Liver (tissue), 9 donors: ENCODE measurements around the gene GNAO1. TPM values are rescaled to one million over a fixed set of nuclear protein-coding genes. Genes with fewer than 3 reads are reported as not detected.

Source experiments
- DNase-seq: peaks from one replicate; pipeline ENCODE4 v3.0.0-alpha.2; 2017; ENCODE audit warnings: low spot score
- H3K27ac ChIP-seq, 2 donors: one replicate each; pipeline ENCODE4 v1.7.0; 2013; ENCODE audit warnings: inconsistent platforms in 2 of 2, low read length in 2 of 2, control low read depth in 1 of 2, low read depth in 1 of 2, mild to moderate bottlenecking in 1 of 2
- H3K27me3 ChIP-seq, 4 donors: one replicate each; pipeline versions ENCODE4 v1.6.1 to v1.7.0; 2013; ENCODE audit warnings: low read length in 3 of 4, inconsistent platforms in 1 of 4, mild to moderate bottlenecking in 1 of 4, moderate library complexity in 1 of 4; ENCODE audit not compliant: control insufficient read depth in 4 of 4, insufficient read depth in 4 of 4
- H3K36me3 ChIP-seq, 4 donors: one replicate each; pipeline versions ENCODE4 v1.6.1 to v1.7.0; 2013; ENCODE audit warnings: low read length in 3 of 4, mild to moderate bottlenecking in 3 of 4, low read depth in 1 of 4, moderate library complexity in 1 of 4; ENCODE audit not compliant: control insufficient read depth in 4 of 4, insufficient read depth in 3 of 4
- H3K4me1 ChIP-seq, 4 donors: one replicate each; pipeline versions ENCODE4 v1.6.1 to v1.7.0; 2013; ENCODE audit warnings: low read length in 3 of 4, mild to moderate bottlenecking in 3 of 4, moderate library complexity in 1 of 4; ENCODE audit not compliant: control insufficient read depth in 4 of 4, insufficient read depth in 4 of 4
- H3K4me3 ChIP-seq, 3 donors: one replicate each; pipeline versions ENCODE4 v1.6.1 to v1.7.0; 2013; ENCODE audit warnings: low read length in 3 of 3, control low read depth in 1 of 3, low read depth in 1 of 3, mild to moderate bottlenecking in 1 of 3
- H3K9ac ChIP-seq, 2 donors: one replicate each; pipeline ENCODE4 v1.7.0; 2013; ENCODE audit warnings: low read length in 2 of 2, mild to moderate bottlenecking in 2 of 2, moderate library complexity in 2 of 2, control low read depth in 1 of 2, low read depth in 1 of 2
- H3K9me3 ChIP-seq, 4 donors: one replicate each; pipeline versions ENCODE4 v1.6.1 to v1.7.0; 2013; ENCODE audit warnings: low read length in 3 of 4; ENCODE audit not compliant: control insufficient read depth in 4 of 4
- EGR1 ChIP-seq, 2 donors: IDR thresholded peaks; 2 replicates each; pipeline ENCODE4 v1.6.1; 2016 to 2018; ENCODE audit warnings: antibody characterized with exemption in 2 of 2, low read depth in 2 of 2
- FOXA1 ChIP-seq: IDR thresholded peaks from 2 replicates; pipeline ENCODE4 v1.6.1; 2016; ENCODE audit warnings: antibody characterized with exemption
- FOXA2 ChIP-seq: IDR thresholded peaks from 2 replicates; pipeline ENCODE4 v1.6.1; 2016; ENCODE audit warnings: antibody characterized with exemption
- GABPA ChIP-seq, 2 donors: IDR thresholded peaks in 1 of 2; conservative IDR thresholded peaks in 1 of 2; 2 replicates each; pipeline ENCODE4 v1.6.1; 2016; ENCODE audit warnings: antibody characterized with exemption in 2 of 2, mild to moderate bottlenecking in 1 of 2, moderate library complexity in 1 of 2
- HNF4A ChIP-seq, 2 donors: conservative IDR thresholded peaks; 2 replicates each; pipeline ENCODE4 v1.6.1; 2016; ENCODE audit warnings: antibody characterized with exemption in 2 of 2, mild to moderate bottlenecking in 2 of 2
- HNF4G ChIP-seq: IDR thresholded peaks from 2 replicates; pipeline ENCODE4 v1.6.1; 2016; ENCODE audit warnings: antibody characterized with exemption
- JUND ChIP-seq, 2 donors: IDR thresholded peaks; 2 replicates each; pipeline ENCODE4 v1.6.1; 2016; ENCODE audit warnings: antibody characterized with exemption in 2 of 2
- NR2F2 ChIP-seq: IDR thresholded peaks from 2 replicates; pipeline ENCODE4 v1.6.1; 2016; ENCODE audit warnings: antibody characterized with exemption
- RAD21 ChIP-seq, 2 donors: IDR thresholded peaks; 2 replicates each; pipeline ENCODE4 v1.6.1; 2016; ENCODE audit warnings: antibody characterized with exemption in 2 of 2, mild to moderate bottlenecking in 2 of 2
- SP1 ChIP-seq: IDR thresholded peaks from 2 replicates; pipeline ENCODE4 v1.6.1; 2018; ENCODE audit warnings: antibody characterized with exemption, mild to moderate bottlenecking
- TAF1 ChIP-seq: conservative IDR thresholded peaks from 2 replicates; pipeline ENCODE4 v1.6.1; 2016; ENCODE audit warnings: antibody characterized with exemption, mild to moderate bottlenecking
- WGBS: extraction: QIAGEN DNeasy Blood & Tissue Kit; methylation state at CpG from one replicate; pipeline ENCODE4 v1.1.7; 2013; 5-methylcytosine and 5-hydroxymethylcytosine counted together
- polyA plus RNA-seq, 2 donors: library from polyadenylated mRNA; stranded (reverse) in 1 of 2; unstranded in 1 of 2; fragments of 200-250 nt in 1 of 2; fragments of >200 nt in 1 of 2; fragmentation: Nextera tagmentation in 1 of 2; extraction: Ambion mirVana in 1 of 2; gene quantifications; one replicate each; pipeline versions ENCODE4 v1.2.1 to v1.2.3, GENCODE V29; 2013 to 2015
- total RNA-seq, 2 donors: library from RNA; depleted of rRNA; stranded (reverse); fragments of >200 nt; gene quantifications; one replicate each; pipeline ENCODE4 v1.2.3, GENCODE V29; 2014
- TF ChIP-seq, protein P1 (sequence below): IDR thresholded peaks from 2 replicates; pipeline ENCODE4 v1.6.1; 2016; ENCODE audit warnings: antibody characterized with exemption
- TF ChIP-seq, protein P2 (sequence below): IDR thresholded peaks from 2 replicates; pipeline ENCODE4 v1.6.1; 2016; ENCODE audit warnings: antibody characterized with exemption
- TF ChIP-seq, protein P3 (sequence below): IDR thresholded peaks from 2 replicates; pipeline ENCODE4 v1.6.1; 2016; ENCODE audit warnings: antibody characterized with exemption, mild to moderate bottlenecking
- TF ChIP-seq, protein P4 (sequence below): IDR thresholded peaks from 2 replicates; pipeline ENCODE4 v1.6.1; 2016; ENCODE audit warnings: antibody characterized with exemption
- donor health status: healthy.
- donor health status: healthy.
- donor health status: healthy.
- donor health status: healthy.
- donor health status: healthy.

The GNAO1 gene
- total and polyA plus RNA-seq, 4 donors = 0.61 to 15.1 (median 7.0) TPM

DNA sequence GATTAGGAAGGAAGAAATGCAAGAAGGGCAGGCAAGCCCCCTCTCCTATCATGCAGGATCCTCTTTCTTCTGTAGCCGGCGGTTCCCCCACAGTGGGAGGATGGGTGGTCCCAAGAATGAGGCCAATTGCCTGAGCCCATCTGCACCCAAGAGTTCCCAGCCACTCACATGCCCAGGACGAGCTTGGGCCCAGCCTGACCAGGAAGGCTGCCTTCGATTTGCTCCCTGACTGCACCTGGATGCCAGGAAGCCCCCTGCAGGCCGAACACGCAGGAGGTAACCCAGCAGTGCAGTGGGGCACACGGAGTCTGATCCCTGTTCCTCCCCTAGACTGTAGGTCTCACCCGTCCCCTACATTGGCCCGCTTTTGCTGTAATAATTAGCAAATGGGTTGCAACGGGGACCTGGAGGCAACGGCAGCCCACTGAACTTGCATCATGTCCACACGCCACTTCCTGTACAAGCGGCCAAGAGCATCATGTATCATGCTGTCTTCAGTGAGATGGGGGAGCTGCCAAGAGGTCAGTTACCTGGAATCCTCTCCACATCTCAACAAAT lies 166.6 kb downstream of the GNAO1 start:
- H3K36me3 ChIP-seq = peaks cover 3 to 13% (median 6%) of the 10 kb centered on the region in 4 donors
- no peak for DNase-seq
- WGBS = 85% methylated on average over 13 of the region's 13 CpGs
- H3K9me3 ChIP-seq = no peaks in the 10 kb centered on the region
- TF ChIP-seq HNF4A (conservative IDR thresholded peaks at IDR 0.05) = no peak
- no peak for TF ChIP-seq NR2F2
- TF ChIP-seq, protein P1, sequence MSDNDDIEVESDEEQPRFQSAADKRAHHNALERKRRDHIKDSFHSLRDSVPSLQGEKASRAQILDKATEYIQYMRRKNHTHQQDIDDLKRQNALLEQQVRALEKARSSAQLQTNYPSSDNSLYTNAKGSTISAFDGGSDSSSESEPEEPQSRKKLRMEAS = no peak
- H3K4me1 ChIP-seq = peaks cover 0 to 9% (median 5%) of the 10 kb centered on the region in 4 donors
- no peak overlapping the region for H3K4me3 ChIP-seq
- no peak overlapping the region for H3K27ac ChIP-seq
- no peaks in the 10 kb centered on the region for H3K27me3 ChIP-seq
- no peak overlapping the region for H3K9ac ChIP-seq

DNA sequence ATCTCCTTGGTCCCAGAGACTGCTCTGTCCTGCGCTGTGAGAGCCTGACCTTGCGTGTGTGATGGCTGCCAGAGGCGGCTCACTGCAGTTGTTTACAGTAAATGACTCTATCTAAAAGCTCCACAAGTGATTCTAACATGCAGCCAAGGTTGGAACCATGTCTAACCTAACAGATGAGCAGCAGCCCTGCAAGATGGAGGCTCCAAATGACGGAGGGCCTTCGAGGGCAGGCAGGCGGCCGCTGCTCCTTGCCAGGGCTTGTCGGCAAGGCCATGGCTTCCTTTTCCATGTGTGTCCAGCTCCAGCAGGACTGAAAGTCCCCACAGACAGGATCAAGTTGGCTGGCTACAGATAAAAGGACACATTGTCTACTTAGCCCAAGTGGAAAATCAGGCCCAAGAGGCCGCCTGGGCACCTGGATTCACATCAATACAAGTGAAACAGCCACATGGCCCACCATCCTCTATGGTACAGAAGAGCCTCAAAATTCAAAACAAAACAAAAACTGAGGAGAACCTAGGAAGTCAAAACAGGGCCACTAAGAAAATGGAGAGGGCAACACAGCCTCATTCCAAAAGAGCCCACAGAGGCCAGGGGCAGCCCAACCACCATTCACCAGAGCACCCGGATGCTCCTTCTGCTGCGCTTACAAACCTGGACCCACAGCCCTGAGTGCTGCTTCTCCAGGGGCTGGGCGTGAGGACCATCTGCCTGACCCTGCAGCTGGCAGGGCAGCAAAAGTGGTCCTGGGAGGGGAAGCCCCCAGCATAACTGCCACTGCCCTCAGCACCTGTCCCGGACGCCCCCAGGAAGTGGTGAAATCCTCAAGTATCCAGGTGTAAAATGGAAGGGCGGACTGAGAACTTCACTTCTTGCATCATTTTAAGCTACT lies 169.1 kb downstream of the GNAO1 start:
- no peaks in the 10 kb centered on the region for H3K27me3 ChIP-seq
- H3K9me3 ChIP-seq = no peaks in the 10 kb centered on the region
- H3K27ac ChIP-seq = no peak overlapping the region
- H3K9ac ChIP-seq = no peak overlapping the region
- WGBS = 96% methylated on average over 15 of the region's 15 CpGs
- H3K4me1 ChIP-seq = peaks cover 0 to 9% (median 5%) of the 10 kb centered on the region in 4 donors
- TF ChIP-seq NR2F2 (no peak), EGR1 (IDR thresholded peaks at IDR 0.05; ENCODE audit: low read depth in 2 of 2) (no peak), SP1 (no peak), FOXA1 (no peak)
- H3K36me3 ChIP-seq = peaks cover 9 to 27% (median 15%) of the 10 kb centered on the region in 4 donors
- no peak overlapping the region for H3K4me3 ChIP-seq
- peak; percentile 20 for DNase-seq

DNA sequence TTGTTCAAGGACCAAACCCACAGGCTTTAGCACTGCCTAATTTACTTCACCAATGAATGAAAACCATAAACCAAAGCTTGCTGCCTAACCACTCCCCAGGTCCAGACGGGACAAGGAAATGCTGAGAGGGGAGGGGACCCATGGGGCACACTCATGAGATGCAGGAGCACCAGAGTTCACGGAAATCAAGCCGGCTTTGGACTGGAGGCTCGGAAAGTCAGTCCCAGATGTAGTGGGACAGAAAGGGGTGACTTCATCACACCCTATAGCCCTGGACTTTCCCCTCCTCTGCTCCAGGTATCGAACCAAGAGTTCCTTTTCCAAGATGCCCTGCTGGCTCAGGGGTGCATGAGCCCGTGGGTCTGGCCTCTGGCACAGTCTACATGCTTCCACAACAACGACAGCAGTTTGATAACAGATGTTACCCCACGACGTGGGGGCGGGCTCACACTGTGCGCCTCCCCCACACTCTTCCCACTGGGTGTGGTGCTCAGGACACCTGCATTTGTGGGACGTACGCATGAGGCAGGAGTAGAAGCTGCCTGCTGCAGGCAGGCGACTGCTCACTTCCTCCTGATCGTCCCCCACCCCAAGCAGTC lies 170.9 kb downstream of the GNAO1 start:
- Histone ChIP-seq H3K27me3 (no peaks in the 10 kb centered on the region), H3K27ac (no peak overlapping the region), H3K9ac (no peak overlapping the region), H3K9me3 (no peaks in the 10 kb centered on the region), H3K36me3 (peaks cover 9 to 36% (median 20%) of the 10 kb centered on the region in 4 donors), H3K4me3 (no peak overlapping the region), H3K4me1 (no peaks in the 10 kb centered on the region)
- no peak for TF ChIP-seq GABPA (IDR thresholded peaks at IDR 0.05 in 1 of 2, conservative IDR thresholded peaks at IDR 0.05 in 1 of 2)
- TF ChIP-seq, protein P2, sequence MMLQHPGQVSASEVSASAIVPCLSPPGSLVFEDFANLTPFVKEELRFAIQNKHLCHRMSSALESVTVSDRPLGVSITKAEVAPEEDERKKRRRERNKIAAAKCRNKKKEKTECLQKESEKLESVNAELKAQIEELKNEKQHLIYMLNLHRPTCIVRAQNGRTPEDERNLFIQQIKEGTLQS = no peak
- peak; percentile 27 for DNase-seq
- WGBS = 84% methylated on average over 15 of the region's 15 CpGs

DNA sequence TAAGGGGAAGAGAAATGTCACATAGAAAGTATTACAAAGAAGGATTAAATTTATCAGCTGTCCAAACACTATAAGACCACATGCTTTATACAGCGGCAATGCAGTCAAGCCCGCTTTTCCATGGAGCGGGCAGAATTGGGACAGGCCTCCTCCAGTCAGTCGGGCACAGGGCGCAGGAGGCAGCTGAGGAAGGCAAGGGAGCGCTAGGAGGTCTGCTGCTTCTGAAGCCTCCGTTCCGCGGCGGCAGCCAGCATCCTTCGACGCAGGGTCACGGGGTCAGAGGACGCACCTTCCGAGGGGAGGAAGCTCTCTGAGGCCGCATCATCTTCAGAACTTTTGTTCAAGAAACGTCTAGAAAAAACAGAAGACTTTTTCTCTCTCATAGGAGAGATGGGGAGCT lies 171.4 kb downstream of the GNAO1 start:
- Histone ChIP-seq H3K4me1 (no peaks in the 10 kb centered on the region), H3K27me3 (no peaks in the 10 kb centered on the region), H3K4me3 (no peak overlapping the region), H3K9ac (no peak overlapping the region), H3K9me3 (no peaks in the 10 kb centered on the region), H3K27ac (no peak overlapping the region), H3K36me3 (peaks cover 13 to 38% (median 21%) of the 10 kb centered on the region in 4 donors)
- WGBS = 96% methylated on average over 17 of the region's 17 CpGs
- DNase-seq = peak; percentile 23
- TF ChIP-seq, protein P3, sequence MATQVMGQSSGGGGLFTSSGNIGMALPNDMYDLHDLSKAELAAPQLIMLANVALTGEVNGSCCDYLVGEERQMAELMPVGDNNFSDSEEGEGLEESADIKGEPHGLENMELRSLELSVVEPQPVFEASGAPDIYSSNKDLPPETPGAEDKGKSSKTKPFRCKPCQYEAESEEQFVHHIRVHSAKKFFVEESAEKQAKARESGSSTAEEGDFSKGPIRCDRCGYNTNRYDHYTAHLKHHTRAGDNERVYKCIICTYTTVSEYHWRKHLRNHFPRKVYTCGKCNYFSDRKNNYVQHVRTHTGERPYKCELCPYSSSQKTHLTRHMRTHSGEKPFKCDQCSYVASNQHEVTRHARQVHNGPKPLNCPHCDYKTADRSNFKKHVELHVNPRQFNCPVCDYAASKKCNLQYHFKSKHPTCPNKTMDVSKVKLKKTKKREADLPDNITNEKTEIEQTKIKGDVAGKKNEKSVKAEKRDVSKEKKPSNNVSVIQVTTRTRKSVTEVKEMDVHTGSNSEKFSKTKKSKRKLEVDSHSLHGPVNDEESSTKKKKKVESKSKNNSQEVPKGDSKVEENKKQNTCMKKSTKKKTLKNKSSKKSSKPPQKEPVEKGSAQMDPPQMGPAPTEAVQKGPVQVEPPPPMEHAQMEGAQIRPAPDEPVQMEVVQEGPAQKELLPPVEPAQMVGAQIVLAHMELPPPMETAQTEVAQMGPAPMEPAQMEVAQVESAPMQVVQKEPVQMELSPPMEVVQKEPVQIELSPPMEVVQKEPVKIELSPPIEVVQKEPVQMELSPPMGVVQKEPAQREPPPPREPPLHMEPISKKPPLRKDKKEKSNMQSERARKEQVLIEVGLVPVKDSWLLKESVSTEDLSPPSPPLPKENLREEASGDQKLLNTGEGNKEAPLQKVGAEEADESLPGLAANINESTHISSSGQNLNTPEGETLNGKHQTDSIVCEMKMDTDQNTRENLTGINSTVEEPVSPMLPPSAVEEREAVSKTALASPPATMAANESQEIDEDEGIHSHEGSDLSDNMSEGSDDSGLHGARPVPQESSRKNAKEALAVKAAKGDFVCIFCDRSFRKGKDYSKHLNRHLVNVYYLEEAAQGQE = no peak
- TF ChIP-seq GABPA (IDR thresholded peaks at IDR 0.05 in 1 of 2, conservative IDR thresholded peaks at IDR 0.05 in 1 of 2) (no peak), TAF1 (no peak), RAD21 (IDR thresholded peaks at IDR 0.05) (no peak), FOXA2 (no peak), HNF4G (no peak), SP1 (no peak), FOXA1 (no peak), JUND (IDR thresholded peaks at IDR 0.05) (no peak)
- TF ChIP-seq, protein P2 = no peak
- TF ChIP-seq, protein P4, sequence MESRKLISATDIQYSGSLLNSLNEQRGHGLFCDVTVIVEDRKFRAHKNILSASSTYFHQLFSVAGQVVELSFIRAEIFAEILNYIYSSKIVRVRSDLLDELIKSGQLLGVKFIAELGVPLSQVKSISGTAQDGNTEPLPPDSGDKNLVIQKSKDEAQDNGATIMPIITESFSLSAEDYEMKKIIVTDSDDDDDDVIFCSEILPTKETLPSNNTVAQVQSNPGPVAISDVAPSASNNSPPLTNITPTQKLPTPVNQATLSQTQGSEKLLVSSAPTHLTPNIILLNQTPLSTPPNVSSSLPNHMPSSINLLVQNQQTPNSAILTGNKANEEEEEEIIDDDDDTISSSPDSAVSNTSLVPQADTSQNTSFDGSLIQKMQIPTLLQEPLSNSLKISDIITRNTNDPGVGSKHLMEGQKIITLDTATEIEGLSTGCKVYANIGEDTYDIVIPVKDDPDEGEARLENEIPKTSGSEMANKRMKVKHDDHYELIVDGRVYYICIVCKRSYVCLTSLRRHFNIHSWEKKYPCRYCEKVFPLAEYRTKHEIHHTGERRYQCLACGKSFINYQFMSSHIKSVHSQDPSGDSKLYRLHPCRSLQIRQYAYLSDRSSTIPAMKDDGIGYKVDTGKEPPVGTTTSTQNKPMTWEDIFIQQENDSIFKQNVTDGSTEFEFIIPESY = no peak
